ENCODE measurements around the gene UBAP2L.

Gene UBAP2L, protein sequence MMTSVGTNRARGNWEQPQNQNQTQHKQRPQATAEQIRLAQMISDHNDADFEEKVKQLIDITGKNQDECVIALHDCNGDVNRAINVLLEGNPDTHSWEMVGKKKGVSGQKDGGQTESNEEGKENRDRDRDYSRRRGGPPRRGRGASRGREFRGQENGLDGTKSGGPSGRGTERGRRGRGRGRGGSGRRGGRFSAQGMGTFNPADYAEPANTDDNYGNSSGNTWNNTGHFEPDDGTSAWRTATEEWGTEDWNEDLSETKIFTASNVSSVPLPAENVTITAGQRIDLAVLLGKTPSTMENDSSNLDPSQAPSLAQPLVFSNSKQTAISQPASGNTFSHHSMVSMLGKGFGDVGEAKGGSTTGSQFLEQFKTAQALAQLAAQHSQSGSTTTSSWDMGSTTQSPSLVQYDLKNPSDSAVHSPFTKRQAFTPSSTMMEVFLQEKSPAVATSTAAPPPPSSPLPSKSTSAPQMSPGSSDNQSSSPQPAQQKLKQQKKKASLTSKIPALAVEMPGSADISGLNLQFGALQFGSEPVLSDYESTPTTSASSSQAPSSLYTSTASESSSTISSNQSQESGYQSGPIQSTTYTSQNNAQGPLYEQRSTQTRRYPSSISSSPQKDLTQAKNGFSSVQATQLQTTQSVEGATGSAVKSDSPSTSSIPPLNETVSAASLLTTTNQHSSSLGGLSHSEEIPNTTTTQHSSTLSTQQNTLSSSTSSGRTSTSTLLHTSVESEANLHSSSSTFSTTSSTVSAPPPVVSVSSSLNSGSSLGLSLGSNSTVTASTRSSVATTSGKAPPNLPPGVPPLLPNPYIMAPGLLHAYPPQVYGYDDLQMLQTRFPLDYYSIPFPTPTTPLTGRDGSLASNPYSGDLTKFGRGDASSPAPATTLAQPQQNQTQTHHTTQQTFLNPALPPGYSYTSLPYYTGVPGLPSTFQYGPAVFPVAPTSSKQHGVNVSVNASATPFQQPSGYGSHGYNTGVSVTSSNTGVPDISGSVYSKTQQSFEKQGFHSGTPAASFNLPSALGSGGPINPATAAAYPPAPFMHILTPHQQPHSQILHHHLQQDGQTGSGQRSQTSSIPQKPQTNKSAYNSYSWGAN

GRCh38 chr1:154220071-154220969 is at the start of gene UBAP2L:
Gene UBAP2L (plus strand): TSS chr1:154220955. CDS start chr1:154225124, 4,169 bp downstream.
- DNase-seq = peak; percentile 98

DNA sequence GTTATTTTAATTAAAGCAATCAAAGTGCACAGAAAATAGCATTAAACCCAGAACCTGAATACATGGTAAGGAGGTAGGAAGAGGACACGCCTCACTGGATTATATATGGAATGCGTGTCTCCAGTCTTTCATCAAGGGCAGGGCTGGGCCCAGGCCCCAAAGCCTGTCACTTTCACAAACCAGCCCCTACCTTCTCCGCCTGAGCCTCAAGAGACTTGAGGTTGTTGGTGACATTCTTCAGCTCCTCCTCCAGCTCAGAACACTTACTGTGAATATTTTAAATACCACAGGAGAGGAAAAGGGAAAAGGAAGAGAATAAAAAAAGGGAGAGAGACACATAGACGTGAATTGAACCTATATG is 49.6 kb upstream of the UBAP2L start:
- DNase-seq = no peak

DNA sequence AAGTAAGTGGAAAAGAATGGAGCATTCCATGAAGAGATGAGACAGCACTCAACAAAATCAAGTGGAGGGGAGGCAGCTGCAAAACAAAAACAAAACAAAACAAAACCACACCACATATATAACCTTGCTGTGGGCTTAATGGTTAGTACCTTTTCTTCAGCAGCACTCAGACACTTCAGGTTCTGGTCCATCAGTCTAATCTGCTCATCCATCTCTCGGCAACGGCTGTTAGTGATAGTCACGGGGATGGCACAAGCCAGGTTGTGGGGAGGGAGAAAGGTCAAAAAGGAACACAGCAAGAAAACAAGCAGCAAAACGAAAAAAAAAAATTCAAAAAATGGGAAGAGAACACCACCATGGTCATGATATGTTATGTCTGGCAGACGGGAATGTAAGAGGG is 48.9 kb upstream of the UBAP2L start:
- no peak for DNase-seq

- no peak for DNase-seq
Measured at GRCh38 chr1:154174654-154175053, 46.1 kb upstream of the UBAP2L start.

GRCh38 chr1:154176337-154176736 is 44.4 kb upstream of the UBAP2L start:
- no peak for DNase-seq

DNA sequence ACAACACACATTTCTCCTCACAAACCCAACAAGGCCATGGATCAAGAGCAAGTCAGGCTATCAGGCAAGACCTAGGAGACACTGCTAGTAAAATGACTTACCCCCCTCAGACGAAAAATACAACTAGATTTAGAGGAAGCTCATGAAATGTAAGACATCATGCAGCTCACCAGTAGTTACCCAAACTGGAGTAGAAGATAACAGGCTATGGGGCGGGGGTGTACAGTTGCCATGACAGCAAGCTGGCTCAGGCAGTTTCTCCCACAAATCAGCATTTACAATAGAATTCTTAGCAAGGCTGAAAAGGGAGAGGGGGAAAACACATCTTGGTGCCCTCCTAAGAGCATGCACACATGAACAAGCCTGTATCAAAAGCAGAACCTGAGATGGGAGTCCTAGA is 42.7 kb upstream of the UBAP2L start:
- no peak for DNase-seq

GRCh38 chr1:154178911-154179811 is 41.6 kb upstream of the UBAP2L start:
- no peak for DNase-seq

GRCh38 chr1:154179946-154180687 is 40.6 kb upstream of the UBAP2L start:
- DNase-seq = no peak

DNA sequence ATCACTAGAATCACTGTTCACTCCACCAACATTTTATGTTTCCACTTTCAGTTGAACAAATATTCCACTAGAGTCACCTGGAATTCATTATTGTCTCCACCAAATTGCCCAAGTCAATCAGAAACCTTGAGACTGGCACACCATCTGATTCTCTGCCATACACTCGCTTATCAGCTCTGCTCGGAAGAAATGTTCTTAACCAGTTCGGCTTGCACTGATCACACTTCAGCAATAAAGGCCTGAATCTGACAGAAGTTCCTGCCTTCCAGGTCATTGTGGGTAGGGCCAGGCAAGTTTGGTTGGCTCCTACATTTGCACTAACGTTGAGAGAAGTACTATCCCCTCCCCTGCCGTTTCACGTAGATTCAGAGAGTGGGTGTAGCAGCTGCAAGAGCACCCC is 38.8 kb upstream of the UBAP2L start:
- DNase-seq = no peak

DNA sequence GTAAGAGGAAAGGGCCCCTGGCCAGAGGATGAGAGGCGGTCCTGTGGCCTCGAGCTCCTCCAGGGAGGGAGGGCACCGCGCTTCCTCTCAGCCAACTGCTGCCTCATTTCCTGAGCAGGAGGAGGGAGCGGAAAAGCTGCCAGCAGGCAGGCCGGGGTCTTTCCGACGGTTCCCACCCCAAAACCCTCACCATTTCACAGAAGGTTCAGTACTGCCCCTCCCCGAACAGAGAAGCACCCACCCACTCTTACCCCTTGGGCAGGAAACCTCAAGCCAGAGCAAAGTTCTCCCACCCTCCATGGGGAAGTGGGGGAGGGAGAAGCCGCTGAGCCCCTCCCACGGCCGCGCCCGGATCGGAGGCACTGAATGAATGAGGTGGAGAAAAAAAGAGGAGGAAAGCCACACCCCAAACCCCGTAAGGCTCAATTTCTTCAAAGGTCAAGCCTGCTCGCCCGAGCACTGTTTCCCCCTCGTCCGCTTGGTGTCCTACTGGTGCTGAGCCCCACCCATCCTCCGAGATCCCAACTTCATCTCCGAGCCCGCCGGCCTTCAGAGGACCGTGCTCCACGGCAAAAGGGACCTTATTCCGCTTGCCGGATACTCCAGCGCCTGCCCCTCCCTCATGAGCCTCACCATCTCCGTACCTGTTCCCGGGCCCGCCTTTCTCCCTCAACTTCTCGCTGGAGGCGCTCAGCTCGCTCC is 38.3 kb upstream of the UBAP2L start:
- DNase-seq = peak; percentile 42

GRCh38 chr1:154183046-154183915 is 37.5 kb upstream of the UBAP2L start:
- peak; percentile 95 for DNase-seq

GRCh38 chr1:154186177-154186576 is 34.6 kb upstream of the UBAP2L start:
- DNase-seq = peak; percentile 64

- DNase-seq = peak; percentile 18
Measured at GRCh38 chr1:154186852-154187501, 33.8 kb upstream of the UBAP2L start.

DNA sequence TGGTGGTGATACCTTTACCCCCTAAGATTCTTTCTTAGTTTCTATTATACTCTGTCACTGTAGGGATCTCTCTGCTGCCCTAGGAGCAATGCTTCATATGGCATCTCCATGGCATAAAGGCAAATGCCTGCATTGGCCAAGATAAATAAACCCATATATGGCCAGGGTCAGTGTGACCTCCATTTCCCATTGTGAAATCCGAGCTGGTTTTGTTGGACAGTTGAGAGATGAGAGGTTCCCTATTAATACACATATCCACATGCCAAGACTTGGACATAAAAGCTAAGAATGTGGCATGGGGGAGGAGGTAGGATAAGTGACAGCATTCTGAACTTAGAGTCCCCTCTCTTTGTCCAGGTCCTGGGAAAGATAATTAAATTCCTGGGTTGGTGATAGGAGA is 30.2 kb upstream of the UBAP2L start:
- no peak for DNase-seq

- no peak for DNase-seq
Measured at GRCh38 chr1:154191990-154192461, 28.7 kb upstream of the UBAP2L start, which contains the start of gene TPM3. Gene TPM3 (minus strand): TSS chr1:154192100. CDS start chr1:154192018, 82 bp downstream.

- no peak for DNase-seq
Measured at GRCh38 chr1:154192476-154192875, 28.3 kb upstream of the UBAP2L start.

- DNase-seq = peak; percentile 46
Measured at GRCh38 chr1:154193821-154194220, 26.9 kb upstream of the UBAP2L start.

All from DMS79 treated with DMSO at 0.1 percent for 48 hours (cell line).